ENCODE data around the gene HES5.

DNA sequence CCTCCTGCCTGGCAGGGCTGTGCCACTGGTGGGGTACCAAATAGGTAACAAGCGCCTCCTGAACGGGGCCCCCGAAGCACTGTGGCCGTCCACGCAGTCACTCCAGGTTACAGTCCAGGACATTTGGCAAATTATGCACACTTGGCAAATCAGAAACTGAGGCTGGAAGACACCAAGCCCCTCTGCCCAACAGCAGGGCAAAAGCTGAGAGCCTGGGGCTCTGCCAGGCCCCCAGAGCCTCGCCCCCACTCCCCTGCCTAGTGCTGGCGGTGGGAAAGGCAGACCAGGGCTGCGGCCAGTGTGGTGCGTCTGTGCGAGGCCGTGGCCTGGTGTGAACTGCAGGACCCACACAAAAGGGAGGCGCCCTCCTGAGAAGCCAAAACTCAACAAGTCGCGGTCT lies 13.1 kb downstream of the HES5 start:
- TF ChIP-seq, protein P1, sequence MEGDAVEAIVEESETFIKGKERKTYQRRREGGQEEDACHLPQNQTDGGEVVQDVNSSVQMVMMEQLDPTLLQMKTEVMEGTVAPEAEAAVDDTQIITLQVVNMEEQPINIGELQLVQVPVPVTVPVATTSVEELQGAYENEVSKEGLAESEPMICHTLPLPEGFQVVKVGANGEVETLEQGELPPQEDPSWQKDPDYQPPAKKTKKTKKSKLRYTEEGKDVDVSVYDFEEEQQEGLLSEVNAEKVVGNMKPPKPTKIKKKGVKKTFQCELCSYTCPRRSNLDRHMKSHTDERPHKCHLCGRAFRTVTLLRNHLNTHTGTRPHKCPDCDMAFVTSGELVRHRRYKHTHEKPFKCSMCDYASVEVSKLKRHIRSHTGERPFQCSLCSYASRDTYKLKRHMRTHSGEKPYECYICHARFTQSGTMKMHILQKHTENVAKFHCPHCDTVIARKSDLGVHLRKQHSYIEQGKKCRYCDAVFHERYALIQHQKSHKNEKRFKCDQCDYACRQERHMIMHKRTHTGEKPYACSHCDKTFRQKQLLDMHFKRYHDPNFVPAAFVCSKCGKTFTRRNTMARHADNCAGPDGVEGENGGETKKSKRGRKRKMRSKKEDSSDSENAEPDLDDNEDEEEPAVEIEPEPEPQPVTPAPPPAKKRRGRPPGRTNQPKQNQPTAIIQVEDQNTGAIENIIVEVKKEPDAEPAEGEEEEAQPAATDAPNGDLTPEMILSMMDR (IDR thresholded peaks at IDR 0.05), result no peak
- TF ChIP-seq POLR2A (IDR thresholded peaks at IDR 0.05) (no peak), EP300 (IDR thresholded peaks at IDR 0.05) (no peak)

Data from upper lobe of left lung (tissue), 4 donors.